H1 (cell line): Measurements from ENCODE around the gene ACLY.

Experiments used
- BCL11A ChIP-seq, 2 experiments: IDR thresholded peaks; one replicate each; pipeline ENCODE4 v1.6.1; 2011; ENCODE audit warnings: low read depth in 2 of 2, low read length in 2 of 2, mild to moderate bottlenecking in 2 of 2
- CBX5 ChIP-seq: fragments of 300-800, 300-1000 bp; sonication (generic); IDR thresholded peaks from 2 replicates; pipeline ENCODE4 v1.7.1; 2016; ENCODE audit warnings: antibody characterized with exemption, low read length, low read depth
- EP300 ChIP-seq, 2 experiments: IDR thresholded peaks; 1 replicate in 1 of 2; 2 replicates in 1 of 2; pipeline ENCODE4 v1.6.1; 2011 to 2012; ENCODE audit warnings: low read depth in 2 of 2, low read length in 2 of 2, mild to moderate bottlenecking in 2 of 2, borderline replicate concordance in 1 of 2, inconsistent platforms in 1 of 2, moderate library complexity in 1 of 2
- EZH2 ChIP-seq: fragments of 200-600 bp; sonication (generic); IDR thresholded peaks from 2 replicates; pipeline ENCODE4 v1.7.1; 2012; ENCODE audit warnings: low read depth, mild to moderate bottlenecking, moderate library complexity, low read length, inconsistent platforms; ENCODE audit not compliant: severe bottlenecking
- GABPA ChIP-seq: IDR thresholded peaks from 2 replicates; pipeline ENCODE4 v1.6.1; 2011; ENCODE audit warnings: mild to moderate bottlenecking, low read length, moderate library complexity, borderline replicate concordance; ENCODE audit not compliant: insufficient read depth
- NRF1 ChIP-seq: IDR thresholded peaks from 2 replicates; pipeline ENCODE4 v1.6.1; 2011; ENCODE audit warnings: mild to moderate bottlenecking, low read depth, low read length, improper control_type of control experiment
- POLR2A ChIP-seq, 2 experiments: IDR thresholded peaks; 1 replicate in 1 of 2; 2 replicates in 1 of 2; pipeline ENCODE4 v1.6.1; 2011; ENCODE audit warnings: low read depth in 2 of 2, low read length in 2 of 2, mild to moderate bottlenecking in 2 of 2; ENCODE audit errors: control extremely low read depth in 1 of 2
- POLR2AphosphoS5 ChIP-seq: IDR thresholded peaks from 2 replicates; pipeline ENCODE4 v1.6.1; 2011; ENCODE audit warnings: low read depth, low read length
- SP1 ChIP-seq: IDR thresholded peaks from 2 replicates; pipeline ENCODE4 v1.6.1; 2011; ENCODE audit warnings: low read depth, low read length
- TEAD4 ChIP-seq: IDR thresholded peaks from 2 replicates; pipeline ENCODE4 v1.6.1; 2012; ENCODE audit warnings: low read depth, low read length, inconsistent platforms, mixed read lengths
- YY1 ChIP-seq: IDR thresholded peaks from 2 replicates; pipeline ENCODE4 v1.6.1; 2011; ENCODE audit warnings: low read depth, mild to moderate bottlenecking, low read length
- ZNF274 ChIP-seq: IDR thresholded peaks from 2 replicates; pipeline ENCODE4 v1.7.0; 2012; ENCODE audit warnings: low read length, borderline replicate concordance; ENCODE audit errors: extremely low read depth
- TF ChIP-seq, protein P1 (sequence below), 3 experiments: IDR thresholded peaks; 1 replicate in 2 of 3; 2 replicates in 1 of 3; pipeline versions ENCODE4 v1.5.1 to v1.6.1; 2011; ENCODE audit warnings: low read length in 3 of 3, mild to moderate bottlenecking in 3 of 3, inconsistent platforms in 2 of 3, low read depth in 1 of 3, moderate library complexity in 1 of 3; ENCODE audit not compliant: insufficient read depth in 1 of 3; ENCODE audit errors: control extremely low read depth in 1 of 3

DNA sequence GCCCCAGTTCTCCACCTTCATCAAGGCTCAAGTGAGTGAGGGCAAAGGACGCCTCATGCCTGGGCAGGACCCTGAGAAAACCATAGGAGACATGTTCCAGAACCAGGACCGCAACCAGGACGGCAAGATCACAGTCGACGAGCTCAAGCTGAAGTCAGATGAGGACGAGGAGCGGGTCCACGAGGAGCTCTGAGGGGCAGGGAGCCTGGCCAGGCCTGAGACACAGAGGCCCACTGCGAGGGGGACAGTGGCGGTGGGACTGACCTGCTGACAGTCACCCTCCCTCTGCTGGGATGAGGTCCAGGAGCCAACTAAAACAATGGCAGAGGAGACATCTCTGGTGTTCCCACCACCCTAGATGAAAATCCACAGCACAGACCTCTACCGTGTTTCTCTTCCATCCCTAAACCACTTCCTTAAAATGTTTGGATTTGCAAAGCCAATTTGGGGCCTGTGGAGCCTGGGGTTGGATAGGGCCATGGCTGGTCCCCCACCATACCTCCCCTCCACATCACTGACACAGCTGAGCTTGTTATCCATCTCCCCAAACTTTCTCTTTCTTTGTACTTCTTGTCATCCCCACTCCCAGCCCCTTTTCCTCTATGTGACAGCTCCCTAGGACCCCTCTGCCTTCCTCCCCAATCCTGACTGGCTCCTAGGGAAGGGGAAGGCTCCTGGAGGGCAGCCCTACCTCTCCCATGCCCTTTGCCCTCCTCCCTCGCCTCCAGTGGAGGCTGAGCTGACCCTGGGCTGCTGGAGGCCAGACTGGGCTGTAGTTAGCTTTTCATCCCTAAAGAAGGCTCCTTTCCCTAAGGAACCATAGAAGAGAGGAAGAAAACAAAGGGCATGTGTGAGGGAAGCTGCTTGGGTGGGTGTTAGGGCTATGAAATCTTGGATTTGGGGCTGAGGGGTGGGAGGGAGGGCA lies 96.3 kb downstream of the ACLY start:
- TF ChIP-seq SP1 (no peak), ZNF274 (no peak), EP300 (IDR thresholded peaks at IDR 0.05; ENCODE audit: borderline replicate concordance in 1 of 2, low read depth in 2 of 2, low read length in 2 of 2) (no peak), CBX5 (no peak), BCL11A (IDR thresholded peaks at IDR 0.05; ENCODE audit: low read depth in 2 of 2, low read length in 2 of 2) (no peak), POLR2AphosphoS5 (no peak; the same call in 1 of the 2 replicates), NRF1 (no peak), TEAD4 (no peak), GABPA (no peak), POLR2A (IDR thresholded peaks at IDR 0.05; ENCODE audit: control extremely low read depth in 1 of 2, low read depth in 2 of 2, low read length in 2 of 2) (no peak; a peak in 1 of 3 replicates), YY1 (no peak), EZH2 (no peak)
- TF ChIP-seq, protein P1, sequence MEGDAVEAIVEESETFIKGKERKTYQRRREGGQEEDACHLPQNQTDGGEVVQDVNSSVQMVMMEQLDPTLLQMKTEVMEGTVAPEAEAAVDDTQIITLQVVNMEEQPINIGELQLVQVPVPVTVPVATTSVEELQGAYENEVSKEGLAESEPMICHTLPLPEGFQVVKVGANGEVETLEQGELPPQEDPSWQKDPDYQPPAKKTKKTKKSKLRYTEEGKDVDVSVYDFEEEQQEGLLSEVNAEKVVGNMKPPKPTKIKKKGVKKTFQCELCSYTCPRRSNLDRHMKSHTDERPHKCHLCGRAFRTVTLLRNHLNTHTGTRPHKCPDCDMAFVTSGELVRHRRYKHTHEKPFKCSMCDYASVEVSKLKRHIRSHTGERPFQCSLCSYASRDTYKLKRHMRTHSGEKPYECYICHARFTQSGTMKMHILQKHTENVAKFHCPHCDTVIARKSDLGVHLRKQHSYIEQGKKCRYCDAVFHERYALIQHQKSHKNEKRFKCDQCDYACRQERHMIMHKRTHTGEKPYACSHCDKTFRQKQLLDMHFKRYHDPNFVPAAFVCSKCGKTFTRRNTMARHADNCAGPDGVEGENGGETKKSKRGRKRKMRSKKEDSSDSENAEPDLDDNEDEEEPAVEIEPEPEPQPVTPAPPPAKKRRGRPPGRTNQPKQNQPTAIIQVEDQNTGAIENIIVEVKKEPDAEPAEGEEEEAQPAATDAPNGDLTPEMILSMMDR (IDR thresholded peaks at IDR 0.05; ENCODE audit: control extremely low read depth in 1 of 3, insufficient read depth in 1 of 3, low read depth in 1 of 3, low read length in 3 of 3) = no peak
